ENCODE results near the gene CIDEC. TPM values are rescaled to one million over a fixed set of nuclear protein-coding genes. Genes with fewer than 3 reads are reported as not detected.

The CIDEC gene
- total RNA-seq, 4 donors from 2014 or later = 0.35 to 12.4 (median 1.6) TPM; not detected in 1

DNA sequence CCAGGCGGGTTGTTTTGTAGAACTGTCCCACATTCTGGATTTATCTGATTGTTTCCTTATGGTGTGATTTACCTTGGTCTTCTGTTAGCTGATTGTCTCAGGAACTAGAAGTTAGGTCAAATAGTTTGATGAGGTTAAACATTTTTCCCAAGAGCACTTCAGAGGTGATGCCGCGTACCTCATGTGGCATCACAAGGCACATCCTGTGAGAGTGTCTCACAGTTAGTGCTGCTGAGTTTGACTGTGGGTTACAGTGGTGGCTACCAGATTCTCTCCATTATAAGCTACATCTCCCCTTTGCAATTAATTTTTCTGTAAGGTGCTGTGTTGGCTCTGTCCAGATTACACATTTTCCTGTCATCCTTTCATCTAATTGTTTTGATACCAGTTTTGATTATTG, 48.8 kb downstream of the CIDEC start:
- 97 to 100% methylated on average over 1 to 3 of the region's 3 CpGs for WGBS, 2 donors (ENCODE audit: low coverage in 1 of 2)
- Histone ChIP-seq H3K4me3 (no peak overlapping the region), H3K36me3 (peaks cover 0 to 91% of the 10 kb centered on the region in 2 donors)

DNA sequence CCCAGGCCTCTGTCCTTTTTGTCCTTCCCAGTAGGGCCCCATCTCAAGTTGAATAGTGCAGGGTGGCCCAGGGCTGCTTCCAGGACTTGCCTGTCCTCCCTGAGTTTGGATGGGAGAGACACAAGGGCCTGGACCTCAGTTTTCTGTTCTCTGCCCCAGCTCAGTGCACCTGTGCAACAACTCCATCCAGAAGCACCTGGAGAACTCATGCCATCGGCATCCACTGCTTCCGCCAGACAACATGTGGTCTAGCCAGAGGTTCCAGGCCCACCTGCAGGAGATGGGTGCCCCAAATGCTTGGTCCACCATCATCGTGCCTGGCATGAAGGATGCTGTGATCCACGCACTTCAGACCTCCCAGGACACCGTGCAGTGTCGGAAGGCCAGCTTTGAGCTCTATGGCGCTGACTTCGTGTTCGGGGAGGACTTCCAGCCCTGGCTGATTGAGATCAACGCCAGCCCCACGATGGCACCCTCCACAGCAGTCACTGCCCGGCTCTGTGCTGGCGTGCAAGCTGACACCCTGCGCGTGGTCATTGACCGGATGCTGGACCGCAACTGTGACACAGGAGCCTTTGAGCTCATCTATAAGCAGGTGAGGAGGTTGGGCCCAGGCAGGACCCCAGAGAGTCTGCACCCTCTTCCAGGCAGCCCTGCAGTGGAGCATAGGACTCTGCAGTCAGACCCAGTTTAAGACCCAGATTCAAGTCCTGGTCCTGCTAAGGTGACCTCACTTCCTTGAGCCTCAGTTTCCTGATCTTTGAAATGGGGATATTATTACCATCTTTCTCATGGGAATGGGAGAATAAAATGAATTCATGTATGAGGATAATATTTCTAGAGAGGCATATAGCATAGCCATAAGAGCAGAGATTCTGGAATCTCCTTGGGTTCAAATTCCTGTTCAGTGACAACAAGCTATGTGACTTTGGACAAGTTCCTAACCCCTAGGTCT, 51.0 kb downstream of the CIDEC start:
- TF ChIP-seq, protein P1, sequence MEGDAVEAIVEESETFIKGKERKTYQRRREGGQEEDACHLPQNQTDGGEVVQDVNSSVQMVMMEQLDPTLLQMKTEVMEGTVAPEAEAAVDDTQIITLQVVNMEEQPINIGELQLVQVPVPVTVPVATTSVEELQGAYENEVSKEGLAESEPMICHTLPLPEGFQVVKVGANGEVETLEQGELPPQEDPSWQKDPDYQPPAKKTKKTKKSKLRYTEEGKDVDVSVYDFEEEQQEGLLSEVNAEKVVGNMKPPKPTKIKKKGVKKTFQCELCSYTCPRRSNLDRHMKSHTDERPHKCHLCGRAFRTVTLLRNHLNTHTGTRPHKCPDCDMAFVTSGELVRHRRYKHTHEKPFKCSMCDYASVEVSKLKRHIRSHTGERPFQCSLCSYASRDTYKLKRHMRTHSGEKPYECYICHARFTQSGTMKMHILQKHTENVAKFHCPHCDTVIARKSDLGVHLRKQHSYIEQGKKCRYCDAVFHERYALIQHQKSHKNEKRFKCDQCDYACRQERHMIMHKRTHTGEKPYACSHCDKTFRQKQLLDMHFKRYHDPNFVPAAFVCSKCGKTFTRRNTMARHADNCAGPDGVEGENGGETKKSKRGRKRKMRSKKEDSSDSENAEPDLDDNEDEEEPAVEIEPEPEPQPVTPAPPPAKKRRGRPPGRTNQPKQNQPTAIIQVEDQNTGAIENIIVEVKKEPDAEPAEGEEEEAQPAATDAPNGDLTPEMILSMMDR (IDR thresholded peaks at IDR 0.05) = no peak
- no peak for TF ChIP-seq POLR2A (IDR thresholded peaks at IDR 0.05)
- Histone ChIP-seq H3K36me3 (peaks cover 0 to 76% of the 10 kb centered on the region in 2 donors), H3K27me3 (no peaks in the 10 kb centered on the region), H3K9me3 (no peaks in the 10 kb centered on the region), H3K27ac (no peak overlapping the region), H3K4me1 (no peaks in the 10 kb centered on the region), H3K4me3 (no peak overlapping the region)
- no CpG with 5 or more reads among the region's 17 CpGs for WGBS, 2 donors (ENCODE audit: low coverage in 1 of 2)
- ATAC-seq = no peak

More for the DNA sequence above, 48.8 kb downstream of the CIDEC start:
- Histone ChIP-seq H3K27ac (no peak overlapping the region), H3K9me3 (no peaks in the 10 kb centered on the region), H3K4me1 (no peaks in the 10 kb centered on the region), H3K27me3 (no peaks in the 10 kb centered on the region)
- TF ChIP-seq, protein P1 (IDR thresholded peaks at IDR 0.05) = no peak
- TF ChIP-seq POLR2A (IDR thresholded peaks at IDR 0.05) (no peak), EP300 (IDR thresholded peaks at IDR 0.05) (no peak), POLR2AphosphoS5 (IDR thresholded peaks at IDR 0.05) (no peak)
- no peak for ATAC-seq

DNA sequence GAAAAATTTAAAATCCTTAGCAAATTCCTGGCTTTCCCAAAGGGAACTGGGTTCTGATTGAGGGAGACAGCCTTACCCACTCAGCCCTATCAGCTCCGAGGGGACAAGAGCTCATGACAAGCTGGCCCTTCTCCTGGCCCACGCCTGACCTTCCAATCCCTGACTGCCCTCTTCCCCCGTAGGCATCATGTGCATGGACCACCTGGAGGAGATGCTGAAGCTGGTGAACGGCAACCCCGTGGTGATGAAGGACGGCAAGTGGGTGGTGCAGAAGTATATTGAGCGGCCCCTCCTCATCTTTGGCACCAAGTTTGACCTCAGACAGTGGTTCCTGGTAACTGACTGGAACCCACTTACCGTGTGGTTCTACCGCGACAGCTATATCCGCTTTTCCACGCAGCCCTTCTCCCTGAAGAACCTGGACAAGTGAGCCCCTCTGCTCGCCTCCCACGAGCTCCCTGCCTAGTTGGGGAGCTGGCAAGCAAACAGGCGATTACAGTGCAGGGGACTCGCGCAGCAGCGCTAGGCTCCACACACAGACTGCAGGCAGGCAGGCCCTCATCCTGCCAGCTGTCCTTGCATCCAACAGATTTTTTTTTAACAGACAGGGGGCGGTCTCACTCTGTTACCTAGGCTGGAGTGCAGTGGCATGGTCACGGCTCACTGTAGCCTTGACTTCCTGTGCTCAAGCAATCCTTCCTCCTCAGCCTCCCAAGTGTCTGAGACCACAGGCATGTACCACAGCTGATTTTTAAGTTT, 53.1 kb downstream of the CIDEC start:
- 40 to 70% methylated on average over 8 of the region's 20 CpGs for WGBS, 2 donors (ENCODE audit: low coverage in 1 of 2)
- no peak for ATAC-seq
- TF ChIP-seq POLR2AphosphoS5 (IDR thresholded peaks at IDR 0.05) = no peak
- TF ChIP-seq, protein P1 (IDR thresholded peaks at IDR 0.05) = peak in 1 of 4 experiments; percentile 12

DNA sequence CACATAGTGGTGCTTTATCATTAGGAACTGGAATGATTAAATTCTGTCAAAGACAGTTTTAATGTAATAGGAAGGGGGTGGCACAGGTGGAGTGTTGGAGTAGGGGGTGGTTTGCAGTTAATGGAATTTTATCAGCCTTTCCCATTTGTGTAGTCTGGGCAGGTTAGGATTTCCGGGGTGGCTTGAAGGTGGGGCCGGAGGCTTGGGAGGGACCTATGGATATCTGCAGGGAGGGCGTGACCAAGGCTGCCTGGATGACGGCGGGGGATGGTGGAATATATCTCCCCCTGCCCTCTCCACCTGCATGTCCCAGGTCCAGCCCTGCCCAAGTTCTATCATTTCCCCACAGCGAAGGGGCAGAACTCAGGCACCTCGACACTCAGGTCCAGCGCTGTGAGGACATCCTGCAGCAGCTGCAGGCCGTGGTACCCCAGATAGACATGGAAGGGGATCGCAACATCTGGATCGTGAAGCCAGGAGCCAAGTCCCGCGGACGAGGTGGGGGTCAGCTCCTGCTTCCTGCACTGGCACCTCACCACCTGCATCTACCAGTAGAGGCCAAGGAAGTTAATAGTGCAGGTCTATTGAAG, 54.5 kb downstream of the CIDEC start:
- WGBS, 2 donors (ENCODE audit: low coverage in 1 of 2) = 63 to 67% methylated on average over 3 to 5 of the region's 14 CpGs
- Histone ChIP-seq H3K27ac (no peak overlapping the region), H3K9me3 (no peaks in the 10 kb centered on the region), H3K4me3 (no peak overlapping the region), H3K4me1 (no peaks in the 10 kb centered on the region), H3K27me3 (no peaks in the 10 kb centered on the region), H3K36me3 (peaks cover 0 to 42% of the 10 kb centered on the region in 2 donors)
- ATAC-seq = no peak
- no peak for TF ChIP-seq POLR2AphosphoS5 (IDR thresholded peaks at IDR 0.05)
- TF ChIP-seq EP300 (IDR thresholded peaks at IDR 0.05) = no peak
- no peak for TF ChIP-seq POLR2A (IDR thresholded peaks at IDR 0.05)
- TF ChIP-seq, protein P1 (IDR thresholded peaks at IDR 0.05) = no peak

More for the DNA sequence above, 53.1 kb downstream of the CIDEC start:
- no peaks in the 10 kb centered on the region for H3K4me1 ChIP-seq
- no peaks in the 10 kb centered on the region for H3K9me3 ChIP-seq
- H3K27me3 ChIP-seq = no peaks in the 10 kb centered on the region
- H3K27ac ChIP-seq = no peak overlapping the region
- no peak overlapping the region for H3K4me3 ChIP-seq
- peaks cover 0 to 55% of the 10 kb centered on the region in 2 donors for H3K36me3 ChIP-seq
